Right kidney (tissue), 9 donors: ENCODE measurements around the gene CCDC3.
"Not testable (repeated sequence)": the region's sequence is repeated elsewhere in the genome, so short reads cannot be mapped to it uniquely, and the experiment has no call there.

Experiments
- DNase-seq: peaks from one replicate; pipeline ENCODE4 v3.0.0-alpha.2; 2016
- long read RNA-seq, 8 donors: transcript quantifications; one replicate each; lab custom pipeline, GENCODE V29; 2026

CCDC3 gene
- long read RNA-seq, donor 1, transcript CCDC3-201 (3 exons, 2,731 nt): major isoform, 7 of 7 reads
- long read RNA-seq, donor 1, partial matches to known transcripts: 0 of 7 reads
- long read RNA-seq, donor 1, other reads (novel, unspliced or antisense): 0 of 7 reads
- long read RNA-seq, donor 2: 0 reads
- long read RNA-seq, donor 3, partial matches to known transcripts: 0 of 1 reads
- long read RNA-seq, donor 3, other reads (novel, unspliced or antisense): 0 of 1 reads
- long read RNA-seq, donor 4, partial matches to known transcripts: 0 of 2 reads
- long read RNA-seq, donor 4, other reads (novel, unspliced or antisense): 0 of 2 reads
- long read RNA-seq, donor 5, transcript CCDC3-201 (3 exons, 2,731 nt): major isoform, 7 of 7 reads
- long read RNA-seq, donor 5, partial matches to known transcripts: 0 of 7 reads
- long read RNA-seq, donor 5, other reads (novel, unspliced or antisense): 0 of 7 reads
- long read RNA-seq, donor 6, partial matches to known transcripts: 0 of 2 reads
- long read RNA-seq, donor 6, other reads (novel, unspliced or antisense): 0 of 2 reads
- long read RNA-seq, donor 7, partial matches to known transcripts: 0 of 2 reads
- long read RNA-seq, donor 7, other reads (novel, unspliced or antisense): 0 of 2 reads
- long read RNA-seq, donor 8, transcript CCDC3-201 (3 exons, 2,731 nt): major isoform, 7 of 7 reads
- long read RNA-seq, donor 8, partial matches to known transcripts: 0 of 7 reads
- long read RNA-seq, donor 8, other reads (novel, unspliced or antisense): 0 of 7 reads

DNA sequence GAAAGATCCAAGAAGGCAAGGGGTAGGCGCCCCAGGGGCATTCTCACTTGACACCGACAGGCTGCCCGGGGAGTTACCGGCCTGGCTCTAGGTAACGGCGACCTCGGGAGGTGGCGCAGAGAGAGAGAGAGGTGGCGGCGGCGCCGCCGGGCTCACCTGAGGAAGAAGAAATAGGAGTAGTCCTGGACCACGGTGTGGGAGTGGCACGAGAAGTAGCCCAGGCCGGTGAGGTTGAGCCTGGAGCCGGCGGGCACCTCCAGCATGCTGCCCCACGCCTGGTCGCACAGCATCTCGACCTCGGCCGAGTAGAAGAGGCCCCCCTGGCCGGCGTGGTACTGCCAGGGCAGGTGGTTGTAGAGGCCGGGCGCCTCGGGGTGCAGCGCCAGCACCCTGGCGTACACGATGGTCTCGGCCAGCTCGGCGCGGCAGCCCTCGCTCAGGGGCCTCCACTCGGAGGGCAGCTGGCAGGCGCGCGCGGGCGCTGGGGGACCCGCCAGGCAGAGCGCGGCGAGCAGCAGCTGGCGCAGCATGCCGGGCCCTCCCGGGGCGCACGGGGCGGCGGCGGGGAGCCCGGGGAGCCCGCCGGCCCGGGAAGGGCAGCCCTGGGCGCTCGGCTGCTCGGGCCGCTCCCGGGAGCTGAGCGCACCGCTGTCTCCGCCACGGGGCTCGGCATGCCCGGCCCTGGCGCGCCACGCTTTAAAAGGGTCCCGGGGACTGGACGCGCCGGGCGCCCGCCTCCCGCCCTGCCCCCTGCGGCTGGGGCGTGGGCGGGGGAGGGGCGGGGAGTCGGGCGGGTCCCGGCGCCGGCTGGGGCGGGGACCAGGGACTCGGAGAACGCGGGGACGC, at the start of gene CCDC3:
TSS of gene CCDC3 (minus strand) at position 673 of the 846 bp plus-strand sequence. CDS start at position 530, 143 bp downstream.
- DNase-seq: peak; percentile 70

DNA sequence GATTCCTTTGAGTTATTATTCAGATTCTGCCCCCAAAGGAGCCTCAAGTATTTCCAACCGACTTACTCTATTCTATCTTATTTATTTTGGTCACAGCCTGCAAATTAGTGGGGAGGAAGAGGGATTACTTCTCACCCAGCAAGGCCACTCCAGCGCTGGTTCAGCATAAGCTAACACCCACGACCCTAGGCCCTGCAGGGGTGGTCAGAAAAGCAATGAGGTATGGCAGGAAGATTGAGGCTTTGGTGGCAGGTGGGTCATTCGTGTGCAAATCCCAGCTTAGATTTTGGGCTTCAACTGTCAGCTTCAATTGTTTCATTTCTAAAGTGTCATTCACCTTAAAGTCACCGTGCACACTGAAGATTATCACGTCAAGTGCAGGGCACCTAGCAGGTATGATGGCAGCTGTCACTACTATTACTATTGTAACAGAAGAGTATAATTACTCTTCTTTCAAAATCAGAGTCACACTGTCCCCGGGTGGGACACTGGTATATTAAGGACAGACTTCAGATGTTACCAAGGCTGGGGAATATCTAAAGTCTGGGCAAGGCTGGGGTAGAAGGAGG, 49.7 kb upstream of the CCDC3 start:
- no peak for DNase-seq

DNA sequence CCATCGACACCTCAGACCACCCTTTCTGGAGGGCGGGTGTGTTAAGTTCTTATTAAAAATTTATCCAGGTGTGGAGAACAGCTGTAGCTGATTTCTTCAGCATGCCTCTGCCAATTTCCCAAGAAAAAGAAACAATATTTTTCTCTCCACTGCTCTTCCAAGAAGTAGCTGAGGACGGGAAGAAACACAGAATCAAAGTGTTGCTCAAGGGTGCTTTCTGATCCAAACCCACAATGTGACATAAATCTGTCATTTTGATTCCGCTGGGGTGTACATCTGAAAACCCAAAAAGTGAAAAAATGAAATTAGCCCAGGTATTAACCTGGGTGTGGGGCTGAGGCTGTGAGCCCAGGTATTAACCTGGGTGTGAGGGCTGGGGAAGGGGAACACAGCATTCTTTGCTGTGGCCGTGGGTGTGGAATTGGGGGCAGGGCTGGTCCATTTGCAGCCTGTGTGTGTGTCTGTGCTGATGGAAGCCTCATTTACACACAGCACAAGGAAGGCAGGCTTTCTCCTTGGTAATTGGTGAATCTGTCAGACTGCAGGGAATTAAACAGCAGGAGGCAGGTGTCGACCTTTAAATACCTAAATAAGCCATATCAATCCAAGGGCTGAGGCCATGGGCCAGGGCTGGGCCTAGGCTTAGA, 48.4 kb upstream of the CCDC3 start:
- no peak for DNase-seq

DNA sequence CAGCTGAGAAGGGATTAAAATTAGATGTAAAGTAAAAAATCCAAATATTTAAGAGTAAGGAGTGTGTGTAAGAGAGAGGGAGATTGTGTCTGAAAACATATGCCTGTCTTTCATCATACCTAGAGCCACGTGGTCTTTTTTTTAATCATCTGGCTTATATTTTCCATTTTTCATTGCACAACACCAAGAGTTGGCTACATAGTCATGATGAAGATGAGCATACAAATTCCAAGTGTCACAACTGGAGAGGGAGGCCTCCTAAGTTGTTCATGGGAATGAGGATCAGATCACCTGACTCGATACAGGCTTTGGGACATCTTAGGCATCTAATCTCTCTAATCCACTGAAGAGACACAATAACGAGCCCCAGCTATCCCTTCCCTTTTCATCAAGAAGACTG, 47.2 kb upstream of the CCDC3 start:
- DNase-seq: no peak

DNA sequence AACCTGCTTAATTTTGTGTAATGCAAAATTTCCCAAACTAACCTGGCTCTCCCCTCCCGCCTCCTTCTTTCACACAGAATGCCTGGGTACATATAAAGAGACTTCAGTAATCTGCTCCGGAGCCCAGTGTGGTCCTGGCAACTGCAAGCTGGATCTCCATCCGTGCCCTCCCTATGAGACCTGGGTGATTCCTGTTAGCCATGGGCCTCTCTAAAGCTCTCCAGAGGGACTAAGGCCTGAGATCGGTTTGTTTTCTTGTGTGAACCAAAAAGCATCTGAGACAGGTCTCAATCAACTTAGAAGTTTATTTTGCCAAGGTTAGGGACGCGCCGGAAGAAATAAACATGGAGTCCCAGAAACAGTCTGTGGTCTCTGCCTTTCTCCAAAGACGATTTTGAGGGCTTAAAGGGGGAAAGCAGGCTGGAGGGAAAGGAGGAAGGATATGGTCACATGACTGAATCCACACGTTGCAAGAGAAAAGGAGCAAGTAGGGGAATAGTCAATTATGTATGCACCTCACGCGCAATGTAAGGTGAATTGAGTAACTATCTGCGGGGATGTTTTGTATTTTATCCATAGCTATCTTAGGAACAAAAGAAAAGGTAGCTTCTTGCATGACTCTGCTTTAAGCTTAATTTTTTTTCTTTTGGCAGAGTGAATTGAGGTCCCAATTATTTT, 46.2 kb upstream of the CCDC3 start:
- DNase-seq: no peak

DNA sequence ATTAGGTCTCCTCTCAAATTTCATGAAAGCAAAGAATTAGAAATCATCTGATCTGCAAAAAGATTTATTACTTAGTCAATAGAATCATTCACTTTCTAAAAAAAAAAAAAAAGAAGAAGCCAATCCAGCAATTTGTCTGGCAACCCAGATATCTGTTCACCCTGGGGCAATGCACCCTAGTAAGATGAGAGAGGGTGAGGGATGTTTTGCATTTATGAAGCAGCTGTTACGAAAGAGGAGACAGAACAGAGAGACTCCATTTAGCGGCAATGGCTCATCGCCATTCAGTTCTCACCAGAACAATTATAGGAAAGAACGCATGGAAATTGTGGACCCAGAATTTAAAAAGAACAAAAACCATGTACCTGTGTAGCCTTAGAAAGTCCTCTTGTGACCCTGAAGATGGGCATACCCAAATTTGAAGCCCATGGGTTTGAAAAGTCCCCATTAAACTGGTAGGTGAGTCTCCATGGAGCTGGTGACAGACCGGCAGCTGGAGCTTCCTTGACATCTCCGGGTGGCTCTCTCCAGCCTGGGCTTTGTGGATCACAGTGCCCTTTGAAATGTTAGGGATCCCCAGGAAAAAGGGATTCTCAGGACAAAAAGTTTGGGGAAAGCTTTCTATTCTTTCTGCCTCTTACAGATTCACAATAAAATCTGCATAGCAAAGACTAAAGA, 45.5 kb upstream of the CCDC3 start:
- no peak for DNase-seq

DNA sequence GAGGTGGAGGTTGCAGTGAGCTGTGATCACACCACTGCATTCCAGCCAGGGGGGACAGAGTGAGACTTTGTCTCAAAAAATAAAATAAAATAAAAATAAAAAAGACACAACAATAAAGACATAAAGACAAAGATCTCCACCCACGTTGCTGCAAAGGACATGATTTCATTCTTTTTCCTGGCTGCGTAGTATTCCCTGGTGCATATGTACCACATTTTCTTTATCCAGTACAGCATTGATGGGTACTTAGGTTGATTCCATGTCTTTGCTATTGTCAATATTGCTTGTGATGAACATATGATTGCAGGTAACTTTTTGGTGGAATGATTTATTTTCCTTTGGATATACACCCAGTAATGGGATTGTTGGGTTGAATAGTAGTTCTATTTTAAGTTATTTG, 42.0 kb upstream of the CCDC3 start:
- DNase-seq: no peak

DNA sequence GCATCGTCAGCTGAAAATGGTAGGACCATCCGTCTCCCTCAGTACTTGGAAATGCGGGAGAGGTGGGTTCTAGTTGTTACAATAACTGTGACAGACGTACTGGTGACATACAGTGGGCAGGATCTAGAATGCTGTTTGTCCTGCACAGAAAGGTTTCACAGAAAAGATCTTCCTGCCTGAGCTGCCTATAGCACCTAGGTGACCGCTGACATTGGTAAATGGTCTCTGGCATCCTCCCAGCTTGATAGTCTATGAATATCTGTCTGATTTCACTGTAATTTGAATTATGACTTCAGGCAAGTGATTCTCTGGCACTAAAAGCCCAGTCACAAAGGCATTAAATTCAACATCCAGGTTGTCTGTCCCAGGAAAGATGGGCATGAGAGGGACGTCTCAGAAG, 38.2 kb upstream of the CCDC3 start:
- no peak for DNase-seq

DNA sequence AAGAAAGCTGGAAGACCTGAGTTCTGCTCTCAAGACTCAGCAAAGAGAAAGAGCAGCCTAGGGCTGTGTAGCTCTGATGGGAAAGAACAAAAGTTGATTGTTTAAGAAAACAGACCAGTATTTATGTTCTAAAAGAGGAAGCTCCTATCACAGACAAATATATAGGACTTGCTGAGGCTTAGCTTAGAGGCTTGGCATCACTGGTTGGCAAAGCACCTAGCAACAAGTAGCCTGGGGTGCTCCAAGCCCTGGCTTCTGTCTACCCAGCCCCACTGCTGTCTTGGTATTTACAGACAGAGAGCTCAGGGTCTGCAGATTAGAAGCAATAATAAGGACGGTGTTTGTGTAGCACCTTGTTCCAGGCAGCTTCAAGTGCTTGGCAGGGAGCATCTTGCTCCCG, 36.9 kb upstream of the CCDC3 start:
- DNase-seq: no peak

DNA sequence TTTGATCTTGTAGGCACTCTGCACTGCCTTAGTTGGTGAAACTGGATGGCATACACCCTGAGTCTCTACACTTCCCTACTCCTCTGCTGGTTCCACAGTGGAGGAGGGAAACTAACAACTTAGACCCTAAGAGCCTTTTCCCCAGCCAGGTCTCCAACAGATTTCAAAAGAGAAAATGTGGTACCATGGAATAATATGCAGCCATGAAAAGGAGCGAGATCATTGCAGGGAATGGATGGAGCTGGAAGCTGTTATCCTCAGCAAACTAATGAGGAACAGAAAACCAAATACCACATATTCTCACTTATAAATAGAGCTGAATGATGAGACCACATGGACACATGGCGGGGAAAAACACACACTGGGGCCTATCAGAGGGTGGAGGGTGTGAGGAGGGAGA, 36.3 kb upstream of the CCDC3 start:
- DNase-seq: no peak

DNA sequence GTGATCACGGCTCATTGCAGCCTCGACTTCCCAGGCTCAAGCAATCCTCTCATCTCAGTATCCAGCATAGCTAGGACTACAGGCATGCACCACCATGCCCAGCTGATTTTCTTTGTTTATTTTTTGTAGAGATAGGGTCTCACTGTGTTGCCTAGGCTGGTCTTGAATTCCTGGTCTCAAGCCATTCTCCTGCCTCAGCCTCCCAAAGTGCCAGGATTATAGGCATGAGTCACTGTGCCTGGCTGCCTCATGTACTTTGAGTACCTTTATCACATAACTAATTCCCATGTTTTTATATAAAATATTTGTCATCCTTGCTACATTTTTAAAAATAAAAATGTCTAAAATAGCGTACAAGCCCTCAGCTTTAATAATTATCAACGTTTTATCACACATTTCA, 35.3 kb upstream of the CCDC3 start:
- DNase-seq: no peak

DNA sequence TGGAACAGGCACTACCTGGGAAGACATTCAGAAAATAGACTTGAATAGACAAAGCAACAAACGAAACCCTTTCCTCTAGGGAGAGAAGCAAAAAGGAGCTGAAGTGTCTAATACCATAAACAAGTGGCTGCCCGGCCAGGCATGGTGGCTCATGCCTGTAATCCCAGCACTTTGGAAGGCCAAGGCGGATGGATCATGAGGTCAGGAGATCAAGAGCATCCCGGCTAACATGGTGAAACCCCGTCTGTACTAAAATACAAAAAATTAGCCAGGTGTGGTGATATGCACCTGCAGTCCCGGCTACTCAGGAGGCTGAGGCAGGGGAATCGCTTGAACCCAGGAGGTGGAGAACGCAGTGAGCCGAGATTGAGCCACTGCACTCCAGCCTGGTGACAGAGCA, 34.2 kb upstream of the CCDC3 start:
- DNase-seq: not testable (repeated sequence)

DNA sequence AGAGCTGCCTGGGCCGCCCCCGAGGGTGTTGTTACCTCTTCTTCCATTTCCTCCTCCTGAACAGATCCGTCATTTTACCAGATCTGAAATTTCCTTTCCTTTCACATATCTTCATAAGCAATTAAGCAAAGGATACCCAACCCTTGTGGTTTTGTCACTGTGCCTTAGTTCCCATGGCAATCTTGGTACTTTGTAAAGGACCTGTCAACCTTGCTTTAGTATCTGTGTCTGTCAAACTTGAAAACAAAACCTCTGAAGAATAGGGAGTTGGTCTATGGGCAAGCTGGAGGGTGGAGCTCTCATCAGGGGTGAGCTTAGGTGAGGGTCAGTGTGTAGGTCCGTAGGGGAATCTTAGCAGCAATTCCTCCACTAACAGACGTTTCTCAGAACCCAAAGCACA, 25.4 kb upstream of the CCDC3 start:
- no peak for DNase-seq

DNA sequence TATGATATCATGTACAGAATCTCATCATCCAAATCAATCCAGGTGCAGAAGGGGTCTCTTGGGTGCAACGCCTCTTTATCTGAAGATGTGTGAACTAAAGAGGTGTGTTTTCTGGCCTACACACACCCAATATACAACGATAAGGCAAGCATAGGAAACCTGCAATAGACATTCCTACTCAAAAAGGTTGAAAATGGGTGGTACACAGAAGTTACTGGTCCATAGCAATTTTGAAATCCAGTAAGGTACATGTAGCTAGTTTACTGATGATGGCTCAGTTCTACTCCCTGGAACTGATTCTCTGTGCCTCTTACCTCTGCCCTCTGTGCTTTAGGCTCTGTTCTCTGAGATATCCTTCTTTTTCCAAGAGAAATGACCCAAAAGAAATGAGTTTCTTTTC, 22.2 kb upstream of the CCDC3 start:
- DNase-seq: no peak

DNA sequence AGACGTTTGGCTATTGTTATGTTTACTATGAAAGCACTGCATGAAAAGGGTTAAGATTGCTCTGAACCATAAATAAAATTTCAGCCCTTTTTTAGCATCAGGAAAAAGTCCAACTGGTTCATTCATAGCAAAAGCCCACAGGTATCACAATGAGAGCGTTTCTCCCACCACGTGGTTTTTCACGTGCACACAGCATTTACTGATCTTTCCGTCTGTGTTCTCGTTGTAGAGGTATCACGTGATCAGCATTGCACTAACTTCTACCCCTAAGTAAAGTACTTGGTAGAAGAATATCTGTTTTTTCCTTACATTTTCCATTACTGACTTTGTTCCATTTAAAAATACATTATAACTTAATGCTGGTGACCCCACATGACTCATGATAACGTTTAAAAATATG, 17.8 kb upstream of the CCDC3 start:
- DNase-seq: no peak

DNA sequence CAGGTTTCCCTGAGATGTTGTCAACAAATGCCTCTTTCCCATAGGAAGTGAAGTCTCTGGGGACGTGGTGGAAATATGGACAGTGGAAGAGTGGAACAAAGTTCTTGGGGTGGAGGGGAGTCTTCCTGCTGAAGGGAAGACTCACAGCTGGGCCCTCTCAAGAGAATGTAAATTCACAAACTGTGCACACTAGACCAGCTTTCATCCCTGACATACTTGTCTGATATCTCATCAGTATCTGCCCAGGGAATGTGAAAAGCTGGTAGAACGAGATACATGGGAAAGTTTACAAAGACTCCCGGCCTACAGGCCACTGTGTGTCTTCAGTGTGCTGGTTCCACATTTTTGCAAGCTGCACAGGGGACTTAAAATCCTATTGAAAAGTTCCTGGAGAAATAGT, 16.7 kb upstream of the CCDC3 start:
- no peak for DNase-seq

DNA sequence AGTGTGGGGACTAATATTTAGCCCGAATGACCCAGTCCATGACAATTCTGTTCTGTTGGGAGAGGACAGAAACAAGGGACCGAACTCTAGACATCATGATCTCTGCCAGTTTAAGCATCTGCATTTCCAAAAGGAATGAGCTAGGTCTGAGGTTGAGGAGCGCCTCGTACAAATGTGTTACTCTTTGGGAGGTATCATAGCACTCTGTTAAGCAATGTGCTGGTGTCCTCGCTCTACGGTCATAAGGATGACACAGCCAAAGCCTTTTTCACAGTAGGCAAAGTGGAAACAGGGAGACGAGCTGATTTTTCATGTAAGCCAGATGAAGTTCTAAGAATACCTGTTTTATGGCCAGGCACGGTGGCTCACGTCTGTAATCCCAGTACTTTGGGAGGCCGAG, 15.4 kb upstream of the CCDC3 start:
- DNase-seq: no peak

DNA sequence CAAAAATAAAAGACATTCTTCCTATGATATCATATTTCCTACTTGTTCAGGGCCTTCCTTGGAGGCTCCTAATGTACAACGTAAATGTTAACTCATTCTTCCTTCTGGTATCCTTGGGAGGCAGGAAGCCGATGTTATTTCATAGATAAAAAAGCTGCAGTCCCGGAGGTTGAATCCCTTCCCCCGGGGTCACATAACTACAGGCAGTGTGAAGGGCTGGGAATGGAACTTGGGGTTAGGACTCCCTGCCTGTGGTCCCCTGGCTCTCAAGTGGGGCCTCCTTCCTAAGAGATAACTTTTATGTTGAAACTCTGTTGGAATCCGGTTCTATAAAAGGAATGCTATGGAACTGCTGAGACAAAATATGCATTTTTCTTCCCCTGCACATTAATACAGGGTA, 14.9 kb upstream of the CCDC3 start:
- no peak for DNase-seq

DNA sequence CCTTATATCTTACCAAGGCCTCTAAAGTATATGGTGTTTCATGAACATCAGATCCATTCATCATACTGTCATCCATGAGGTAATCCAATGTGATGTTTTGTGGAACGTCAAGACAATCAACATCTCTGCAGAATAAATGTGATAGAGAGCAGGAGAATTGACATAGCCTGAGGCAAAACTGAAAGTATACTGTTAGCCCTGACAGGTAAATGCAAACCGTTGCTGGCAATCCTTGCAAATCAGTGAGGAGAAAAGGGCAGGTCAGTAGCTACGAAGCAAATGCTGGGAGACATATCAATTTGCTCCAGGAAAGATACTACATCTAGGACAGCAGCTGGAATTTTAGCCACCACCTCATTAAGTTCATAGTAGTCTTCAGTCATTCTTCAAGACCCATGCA, 4.5 kb upstream of the CCDC3 start:
- no peak for DNase-seq

DNA sequence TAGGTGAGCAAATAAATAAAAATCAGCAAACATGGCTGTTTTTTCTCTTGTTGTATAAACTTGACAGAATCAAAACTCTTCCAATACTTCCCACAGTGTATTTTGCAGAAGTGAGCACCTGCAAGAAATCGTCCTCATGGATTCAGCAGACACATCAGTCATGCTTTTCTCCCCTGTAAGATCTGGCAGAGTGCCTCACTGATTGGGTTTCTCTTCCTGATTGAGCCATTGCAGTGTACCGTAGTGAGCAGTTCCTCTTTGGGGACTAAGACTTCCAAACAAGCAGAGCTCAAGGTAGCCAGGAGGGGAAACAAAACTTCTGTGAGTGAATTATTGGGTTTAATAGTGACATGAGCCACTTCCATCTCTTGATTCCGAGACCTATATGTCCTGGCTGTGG, 2.2 kb upstream of the CCDC3 start:
- no peak for DNase-seq

DNA sequence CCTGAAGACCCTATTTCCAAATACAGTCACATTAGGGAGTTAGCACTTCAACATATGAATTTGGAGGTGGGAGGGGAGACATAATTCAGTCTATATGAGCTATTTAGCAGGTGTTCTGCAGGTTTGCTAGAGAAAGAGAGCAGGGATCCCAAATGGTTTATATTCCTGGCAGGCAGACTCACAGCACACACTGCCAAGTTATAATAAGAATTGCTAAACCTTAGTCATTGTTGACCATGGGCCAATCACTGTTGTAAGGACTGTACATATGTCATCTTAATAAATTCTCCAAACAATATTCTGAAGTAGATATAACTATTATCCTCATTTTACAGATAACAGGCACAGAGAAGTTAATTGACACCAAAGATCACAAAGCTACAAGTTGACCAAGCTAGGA, 1.5 kb upstream of the CCDC3 start:
- DNase-seq: no peak
